HG03159 (cell line): ENCODE data around the gene ALAS1.

Source experiments
- ATAC-seq: cut with Tn5 transposase; IDR thresholded peaks from one replicate; pipeline ENCODE4 v1.9.1; 2021; ENCODE audit warnings: mild to moderate bottlenecking, moderate library complexity; ENCODE audit not compliant: unreplicated experiment

The ALAS1 gene

GRCh38 chr3:52220380-52221026 lies 22.5 kb downstream of the ALAS1 start:
- no peak for ATAC-seq

DNA sequence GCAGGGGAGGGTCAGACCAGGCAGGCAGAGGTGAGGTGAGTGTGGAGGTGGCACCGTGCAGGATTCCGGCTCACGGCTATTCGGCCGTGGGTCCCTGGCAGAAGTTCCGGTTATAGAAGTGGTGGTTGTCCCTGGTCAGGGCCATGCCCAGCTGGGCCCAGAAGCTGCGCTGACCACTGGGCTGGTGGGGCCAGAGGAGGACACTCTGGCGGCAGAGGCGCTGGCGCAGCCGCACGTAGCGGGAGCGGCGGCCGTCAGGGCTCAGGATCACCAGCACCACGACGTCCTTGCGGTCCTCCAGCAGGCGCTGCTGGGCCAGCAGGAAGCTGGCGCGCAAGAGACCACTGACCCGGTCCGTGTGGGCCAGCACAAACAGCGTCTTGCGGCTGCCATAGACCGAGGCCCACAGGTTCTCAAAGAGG lies 23.2 kb downstream of the ALAS1 start:
- ATAC-seq: no peak

- no peak for ATAC-seq
Observed at GRCh38 chr3:52221563-52222318, 23.8 kb downstream of the ALAS1 start.

DNA sequence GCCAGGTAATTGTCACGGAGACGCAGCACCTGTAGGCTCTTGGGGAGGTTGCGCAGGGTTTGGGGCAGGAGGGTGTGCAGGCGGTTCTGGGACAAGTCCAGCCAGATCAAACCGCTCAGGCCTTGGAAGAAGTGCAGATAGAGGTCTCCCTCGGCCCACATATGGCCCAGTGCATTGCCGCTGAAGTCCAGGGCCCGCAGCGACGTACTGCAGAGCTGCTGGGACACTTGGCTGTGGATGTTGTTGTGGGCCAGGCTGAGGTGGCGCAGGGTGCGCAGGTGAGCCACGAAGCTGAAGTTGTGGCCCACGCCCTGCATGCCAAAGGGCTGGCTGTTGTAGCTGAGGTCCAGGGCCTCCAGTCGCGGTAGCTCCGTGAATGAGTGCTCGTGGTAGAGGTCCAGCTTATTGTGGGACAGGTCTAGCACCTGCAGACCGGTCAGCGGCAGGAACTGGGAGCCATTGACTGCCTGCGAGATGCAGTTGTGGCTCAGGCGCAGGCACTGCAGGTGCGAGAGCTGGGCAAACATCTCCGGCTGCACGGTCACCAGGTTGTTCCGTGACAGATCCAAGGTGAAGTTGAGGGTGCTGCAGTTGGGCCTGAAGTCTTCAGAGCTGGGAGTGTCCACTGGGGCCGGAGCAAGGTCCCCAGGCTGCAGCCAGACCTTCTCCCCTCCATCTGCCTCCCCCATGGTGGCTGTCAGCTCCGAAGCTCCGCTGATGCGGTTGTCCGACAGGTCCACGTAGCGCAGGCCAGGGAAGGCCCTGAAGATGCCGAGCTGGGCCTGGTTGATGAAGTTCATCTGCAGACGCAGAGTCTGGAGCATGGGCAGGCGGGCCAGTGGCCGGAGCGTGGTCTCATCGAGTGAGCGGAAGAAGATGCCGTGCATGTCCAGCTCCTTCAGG lies 24.6 kb downstream of the ALAS1 start:
- no peak for ATAC-seq

DNA sequence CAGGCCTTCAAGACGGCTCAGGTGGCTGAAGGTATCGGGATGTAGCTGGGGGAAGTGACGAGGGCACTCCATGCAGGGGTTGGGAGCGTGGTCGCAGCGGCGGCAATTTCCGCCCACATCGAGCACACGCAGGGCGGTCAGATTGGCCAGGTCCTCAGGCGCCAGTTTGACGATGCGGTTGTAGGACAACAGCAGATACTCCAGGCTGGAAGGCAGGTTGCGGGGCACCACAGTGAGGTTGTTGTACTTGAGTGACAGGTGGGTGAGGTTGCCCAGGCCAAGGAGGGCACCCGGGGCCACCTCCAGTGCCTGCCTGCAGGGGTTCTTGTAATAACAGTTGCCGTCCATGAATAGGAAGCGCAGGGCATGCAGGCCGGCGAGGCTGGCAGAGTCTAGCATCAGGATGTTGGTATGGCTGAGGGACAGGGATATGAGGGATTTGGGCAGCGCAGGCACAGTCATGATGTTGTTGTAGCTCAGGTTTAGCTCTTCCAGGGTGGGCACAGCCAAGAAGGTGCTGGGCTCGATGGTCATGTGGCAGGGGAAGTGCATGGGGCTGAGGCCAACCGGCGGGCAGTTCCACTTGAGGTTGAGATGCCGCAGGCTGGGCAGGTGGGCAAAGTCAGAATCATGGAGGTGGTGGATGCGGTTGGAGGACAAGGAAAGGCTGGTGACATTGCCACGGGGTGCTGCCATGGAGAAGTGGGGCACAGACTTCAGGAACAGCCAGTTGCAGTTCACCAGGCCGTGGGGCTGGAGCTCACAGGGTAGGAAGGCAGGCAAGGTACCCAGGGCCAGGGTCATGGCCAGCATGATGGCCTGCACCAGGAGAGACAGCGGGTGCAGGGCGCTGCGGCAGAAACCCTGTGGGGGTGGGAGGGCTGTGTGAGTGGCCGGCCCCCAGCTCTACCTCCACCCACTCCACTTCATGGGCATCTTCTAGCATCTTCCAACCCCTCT lies 25.8 kb downstream of the ALAS1 start:
- ATAC-seq: no peak

- peak; percentile 76 for ATAC-seq
Observed at GRCh38 chr3:52225452-52226228, 27.7 kb downstream of the ALAS1 start, which contains the start of gene TLR9. Gene TLR9 (minus strand): TSS chr3:52225645. CDS start chr3:52225529, 116 bp downstream.

- no peak for ATAC-seq
Observed at GRCh38 chr3:52226229-52226817, 28.4 kb downstream of the ALAS1 start.

DNA sequence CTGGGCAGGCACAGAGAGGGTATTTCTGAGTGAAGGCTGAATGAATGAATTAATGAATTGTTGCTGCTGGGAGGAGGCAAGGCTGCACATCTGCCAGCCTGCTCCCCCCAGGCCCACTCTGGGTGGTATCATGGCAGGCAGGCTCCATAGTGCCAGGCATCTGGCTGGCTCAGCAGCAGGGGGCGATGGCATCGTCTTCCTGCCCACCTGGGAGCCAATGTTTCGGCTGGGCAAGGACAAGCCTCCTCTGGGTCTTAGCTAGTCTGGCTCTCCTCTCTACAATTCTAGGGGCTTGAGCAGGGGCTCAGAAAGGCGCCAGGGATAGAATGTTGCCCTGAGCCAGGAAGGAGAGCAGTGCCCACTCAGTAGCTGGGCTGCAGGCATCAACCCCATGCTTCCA lies 29.2 kb downstream of the ALAS1 start:
- ATAC-seq: no peak

DNA sequence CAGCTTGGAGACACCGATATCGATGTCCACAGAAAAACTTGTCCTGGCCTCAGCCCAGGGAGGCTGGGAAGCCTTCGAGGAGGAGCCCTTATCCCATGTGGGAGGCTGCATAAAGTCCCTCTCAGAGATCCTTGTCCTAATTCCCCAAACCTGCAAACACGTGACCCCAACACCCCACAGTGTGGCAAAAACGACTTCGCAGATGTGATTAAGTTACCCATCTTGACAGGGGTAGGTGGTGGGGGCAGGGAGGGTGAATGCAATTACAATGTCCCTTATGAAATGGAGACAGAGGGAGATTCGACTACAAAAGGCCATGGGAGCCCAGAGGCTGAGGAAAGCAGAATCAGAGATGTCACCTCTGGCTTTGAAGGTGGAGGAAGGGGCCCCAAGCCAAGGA lies 29.8 kb downstream of the ALAS1 start:
- ATAC-seq: no peak

- ATAC-seq: no peak
Observed at GRCh38 chr3:52228266-52228665, 30.3 kb downstream of the ALAS1 start.

GRCh38 chr3:52228751-52229291 lies 30.9 kb downstream of the ALAS1 start:
- ATAC-seq: no peak

- no peak for ATAC-seq
Observed at GRCh38 chr3:52229656-52230055, 31.7 kb downstream of the ALAS1 start.

DNA sequence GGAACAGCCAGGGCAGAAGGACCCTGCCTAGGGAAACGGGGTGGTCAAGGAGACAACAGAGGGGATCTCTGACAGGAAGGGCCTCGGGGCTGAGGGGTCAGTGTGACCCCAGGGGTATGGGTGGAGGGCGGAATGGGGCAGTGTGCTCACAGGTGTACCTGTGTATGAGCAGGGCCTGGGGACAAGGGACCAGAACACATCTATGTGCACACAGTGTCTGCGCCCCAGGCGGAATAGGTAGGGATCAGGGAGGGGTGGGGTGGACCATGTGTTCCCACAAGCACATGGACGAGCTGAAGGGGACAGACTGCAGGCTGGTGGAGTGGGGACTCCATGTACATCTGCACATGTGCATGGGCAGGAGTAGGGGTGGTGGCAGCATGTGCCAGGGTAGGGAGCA lies 32.5 kb downstream of the ALAS1 start:
- no peak for ATAC-seq

GRCh38 chr3:52230889-52231499 lies 33.0 kb downstream of the ALAS1 start:
- no peak for ATAC-seq

DNA sequence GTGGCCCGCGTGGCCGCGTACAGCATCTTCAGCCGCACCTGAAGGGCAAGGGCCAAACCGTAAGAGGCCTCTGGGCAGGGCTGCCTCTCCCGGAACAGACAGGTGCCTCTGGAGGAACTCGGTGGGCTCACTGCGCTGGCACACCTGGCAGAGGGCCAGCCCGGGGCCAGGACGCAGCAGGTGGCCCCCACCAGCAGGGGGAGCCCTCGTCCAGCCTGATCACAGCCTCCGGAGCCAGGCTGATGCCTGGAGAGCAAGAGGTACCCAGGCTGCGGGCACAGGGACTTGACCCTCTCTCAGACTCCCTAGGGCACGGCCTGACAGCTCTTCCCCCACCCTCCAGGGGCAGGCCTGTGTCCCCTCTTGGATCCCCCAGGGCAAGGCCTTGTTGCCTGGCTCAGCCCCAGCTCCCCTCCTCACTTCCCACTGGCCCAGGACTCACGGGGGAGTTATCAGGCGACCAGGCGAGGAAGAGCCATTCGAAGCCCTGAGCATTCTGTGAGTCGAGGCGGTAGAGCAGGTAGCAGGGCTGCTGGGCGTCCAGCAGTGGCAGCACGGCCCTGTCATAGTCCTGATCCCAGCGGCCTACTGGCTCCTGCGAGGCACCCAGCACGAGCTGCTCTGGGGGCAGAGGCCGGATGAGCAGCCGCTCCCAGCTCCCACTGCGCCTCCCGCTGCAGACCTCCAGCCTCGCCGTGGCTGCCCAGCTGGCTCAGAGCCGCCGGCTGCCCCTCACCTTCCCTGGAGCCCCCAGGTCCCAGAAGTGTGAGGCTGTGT lies 33.7 kb downstream of the ALAS1 start:
- no peak for ATAC-seq

DNA sequence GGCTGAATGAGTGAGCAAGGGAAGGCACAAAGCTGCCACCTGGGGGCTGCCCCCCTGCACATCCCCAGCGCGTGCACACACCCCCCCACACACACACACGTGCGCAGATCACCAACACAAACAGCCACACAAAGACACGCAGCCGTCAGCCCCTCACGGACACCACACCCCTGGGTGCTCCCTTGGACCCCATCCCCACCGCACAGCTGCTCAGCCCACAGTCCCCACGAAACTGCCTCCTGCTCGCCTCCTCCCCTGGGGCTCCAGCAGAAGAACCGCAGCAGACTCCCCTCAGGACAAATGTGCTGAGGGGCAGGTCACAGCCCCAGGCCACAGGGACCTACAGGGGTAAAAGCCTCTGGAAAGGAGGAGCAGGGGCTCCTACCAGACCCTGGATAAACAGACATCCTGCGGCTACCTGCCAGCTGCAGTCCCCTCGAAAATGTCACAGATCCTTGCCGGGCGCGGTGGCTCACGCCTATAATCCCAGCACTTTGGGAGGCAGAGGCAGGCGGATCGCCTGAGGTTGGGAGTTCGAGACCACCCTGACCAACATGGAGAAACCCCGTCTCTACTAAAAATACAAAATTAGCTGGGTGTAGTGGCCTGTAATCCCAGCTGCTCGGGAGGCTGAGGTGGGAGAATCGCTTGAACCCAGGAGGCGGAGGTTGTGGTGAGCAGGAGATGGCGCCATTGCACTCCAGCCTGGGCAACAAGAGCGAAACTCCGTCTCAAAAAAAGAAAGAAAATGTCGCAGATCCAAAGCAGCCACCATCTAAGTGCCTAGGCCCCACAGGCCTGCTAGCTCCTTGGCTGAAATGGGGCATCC lies 34.5 kb downstream of the ALAS1 start:
- ATAC-seq: no peak

DNA sequence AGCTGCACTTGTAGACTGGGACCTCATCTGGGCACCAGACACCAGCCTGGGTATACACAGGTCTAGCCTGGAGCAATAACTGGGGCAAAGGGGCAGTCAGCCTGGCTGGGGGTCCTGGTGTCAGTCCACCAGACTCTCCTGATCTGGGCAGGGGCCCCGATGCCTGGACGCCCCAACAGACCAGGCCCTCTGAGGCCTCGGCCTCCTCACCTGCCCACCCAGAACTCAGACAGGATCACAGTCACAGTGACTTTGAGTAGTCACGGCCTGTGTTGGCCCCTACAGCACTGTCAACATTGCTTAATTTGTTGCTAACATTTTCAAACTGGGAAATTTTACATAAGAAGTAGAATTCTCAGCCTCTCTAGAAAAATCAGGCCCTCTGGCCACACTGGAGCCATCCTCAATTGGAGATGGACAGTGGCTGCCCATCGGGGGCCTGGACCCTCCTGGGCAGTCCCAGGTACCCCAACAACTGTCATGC lies 35.2 kb downstream of the ALAS1 start:
- no peak for ATAC-seq
